IgD-negative memory B cell (primary cell): ENCODE results near the gene PTPN2. TPM values are rescaled to one million over a fixed set of nuclear protein-coding genes. Genes with fewer than 3 reads are reported as not detected.
"Not testable (repeated sequence)": the region's sequence is repeated elsewhere in the genome, so short reads cannot be mapped to it uniquely, and the experiment has no call there.

Source experiments
- H3K27ac Mint-ChIP-seq, 3 donors: one replicate each; pipeline ENCODE4 v1.8.0; 2020 to 2022; ENCODE audit warnings: mild to moderate bottlenecking in 3 of 3, mixed read lengths in 3 of 3, moderate library complexity in 1 of 3
- H3K27me3 Mint-ChIP-seq: one replicate; pipeline ENCODE4 v1.8.0; 2021; ENCODE audit warnings: mixed read lengths
- H3K36me3 Mint-ChIP-seq: one replicate; pipeline ENCODE4 v1.8.0; 2020; ENCODE audit warnings: mild to moderate bottlenecking, mixed read lengths
- H3K4me1 Mint-ChIP-seq, 3 donors: one replicate each; pipeline ENCODE4 v1.8.0; 2020 to 2022; ENCODE audit warnings: mixed read lengths in 3 of 3, mild to moderate bottlenecking in 1 of 3
- H3K4me3 Mint-ChIP-seq, 4 donors: one replicate each; pipeline ENCODE4 v1.8.0; 2020 to 2022; ENCODE audit warnings: mild to moderate bottlenecking in 4 of 4, mixed read lengths in 4 of 4, moderate library complexity in 3 of 4
- H3K9me3 Mint-ChIP-seq, 3 donors: one replicate each; pipeline ENCODE4 v1.8.0; 2020 to 2021; ENCODE audit warnings: mixed read lengths in 3 of 3, mild to moderate bottlenecking in 1 of 3
- polyA plus RNA-seq: library from polyadenylated mRNA; unstranded; fragments of 300-500 nt; fragmentation: Illumina TruSeq; gene quantifications from one replicate; pipeline ENCODE4 v1.2.3, GENCODE V29; 2021

PTPN2 gene
- polyA plus RNA-seq, 1 donor from 2014 or later, result 97.8 TPM

GRCh38 chr18:12880541-12880910 lies 3.5 kb downstream of the PTPN2 start:
- H3K4me1 Mint-ChIP-seq, result peaks cover 65 to 71% (median 67%) of the 10 kb centered on the region in 3 donors
- H3K27me3 Mint-ChIP-seq, result no peaks in the 10 kb centered on the region
- H3K36me3 Mint-ChIP-seq, result no peaks in the 10 kb centered on the region
- peak overlapping the region; percentile 92 to 99 (median 95) for H3K27ac Mint-ChIP-seq
- peak overlapping the region; percentile 67 to 97 (median 89) for H3K4me3 Mint-ChIP-seq
- no peaks in the 10 kb centered on the region for H3K9me3 Mint-ChIP-seq

- Mint-ChIP-seq H3K4me1 (peaks cover 61 to 68% (median 63%) of the 10 kb centered on the region in 3 donors), H3K9me3 (no peaks in the 10 kb centered on the region), H3K36me3 (no peaks in the 10 kb centered on the region), H3K4me3 (peak overlapping the region; percentile 67 to 97 (median 89)), H3K27ac (peak overlapping the region; percentile 92 to 99 (median 95)), H3K27me3 (no peaks in the 10 kb centered on the region)
These were observed 4.0 kb downstream of the PTPN2 start for GRCh38 chr18:12879840-12880540.

DNA sequence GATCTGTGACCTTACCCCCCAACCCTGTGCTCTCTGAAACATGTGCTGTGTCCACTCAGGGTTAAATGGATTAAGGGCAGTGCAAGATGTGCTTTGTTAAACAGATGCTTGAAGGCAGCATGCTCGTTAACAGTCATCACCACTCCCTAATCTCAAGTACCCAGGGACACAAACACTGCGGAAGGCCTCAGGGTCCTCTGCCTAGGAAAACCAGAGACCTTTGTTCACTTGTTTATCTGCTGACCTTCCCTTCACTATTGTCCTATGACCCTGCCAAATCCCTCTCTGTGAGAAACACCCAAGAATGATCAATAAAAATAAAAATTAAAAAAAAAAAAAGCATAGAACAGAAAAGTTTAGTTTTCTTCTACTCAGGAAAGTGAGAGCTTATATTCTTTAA lies 9.0 kb downstream of the PTPN2 start:
- H3K27ac Mint-ChIP-seq, H3K4me3 Mint-ChIP-seq, H3K27me3 Mint-ChIP-seq, H3K9me3 Mint-ChIP-seq, H3K36me3 Mint-ChIP-seq: not testable (repeated sequence)
- peaks cover 32 to 39% (median 34%) of the 10 kb centered on the region in 3 donors for H3K4me1 Mint-ChIP-seq

DNA sequence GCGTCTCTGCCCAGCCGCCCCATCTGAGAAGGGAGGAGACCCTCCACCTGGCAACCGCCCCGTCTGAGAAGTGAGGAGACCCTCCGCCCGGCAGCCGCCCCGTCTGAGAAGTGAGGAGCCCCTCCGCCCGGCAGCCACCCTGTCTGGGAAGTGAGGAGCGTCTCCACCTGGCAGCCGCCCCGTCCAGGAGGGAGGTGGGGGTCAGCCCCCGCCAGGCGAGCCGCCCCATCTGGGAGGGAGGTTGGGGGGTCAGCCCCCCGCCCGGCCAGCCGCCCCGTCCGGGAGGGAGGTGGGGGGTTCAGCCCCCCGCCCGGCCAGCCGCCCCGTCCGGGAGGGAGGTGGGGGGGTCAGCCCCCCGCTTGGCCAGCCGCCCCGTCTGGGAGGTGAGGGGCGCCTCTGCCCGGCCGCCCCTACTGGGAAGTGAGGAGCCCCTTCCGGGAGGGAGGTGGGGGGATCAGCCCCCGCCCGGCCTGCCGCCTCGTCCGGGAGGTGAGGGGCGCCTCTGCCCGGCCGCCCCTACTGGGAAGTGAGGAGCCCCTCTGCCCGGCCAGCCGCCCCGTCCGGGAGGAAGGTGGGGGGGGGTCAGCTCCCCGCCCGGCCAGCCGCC lies 10.0 kb downstream of the PTPN2 start:
- peaks cover 23 to 35% (median 25%) of the 10 kb centered on the region in 3 donors for H3K4me1 Mint-ChIP-seq
- not testable (repeated sequence) for H3K27me3 Mint-ChIP-seq, H3K4me3 Mint-ChIP-seq, H3K36me3 Mint-ChIP-seq, H3K9me3 Mint-ChIP-seq, H3K27ac Mint-ChIP-seq

DNA sequence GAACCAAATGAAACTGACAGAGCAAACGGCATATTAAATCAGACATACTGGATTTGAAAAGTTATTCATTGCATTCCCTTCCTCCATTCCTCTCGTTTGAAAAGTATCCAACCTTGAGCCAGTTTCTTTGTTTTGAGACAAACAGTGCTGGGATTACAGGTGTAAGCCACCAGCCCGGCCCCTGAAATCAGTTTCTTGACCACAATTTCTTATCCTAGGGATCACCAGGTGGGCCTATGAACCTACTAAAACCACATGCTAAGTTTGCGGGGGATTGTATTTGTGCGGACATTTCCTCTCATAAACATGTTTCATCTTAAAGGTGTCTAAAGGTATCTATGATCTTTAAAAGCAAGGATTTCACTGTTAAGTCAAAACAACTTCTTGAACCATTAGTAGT lies 11.6 kb downstream of the PTPN2 start:
- H3K4me1 Mint-ChIP-seq, result peaks cover 25 to 36% (median 26%) of the 10 kb centered on the region in 3 donors
- no peaks in the 10 kb centered on the region for H3K9me3 Mint-ChIP-seq
- peaks cover 3% of the 10 kb centered on the region for H3K36me3 Mint-ChIP-seq
- H3K27me3 Mint-ChIP-seq, result no peaks in the 10 kb centered on the region
- H3K27ac Mint-ChIP-seq, result peak overlapping the region in 2 of 3 donors; percentile 50 to 57
- H3K4me3 Mint-ChIP-seq, result no peak overlapping the region

DNA sequence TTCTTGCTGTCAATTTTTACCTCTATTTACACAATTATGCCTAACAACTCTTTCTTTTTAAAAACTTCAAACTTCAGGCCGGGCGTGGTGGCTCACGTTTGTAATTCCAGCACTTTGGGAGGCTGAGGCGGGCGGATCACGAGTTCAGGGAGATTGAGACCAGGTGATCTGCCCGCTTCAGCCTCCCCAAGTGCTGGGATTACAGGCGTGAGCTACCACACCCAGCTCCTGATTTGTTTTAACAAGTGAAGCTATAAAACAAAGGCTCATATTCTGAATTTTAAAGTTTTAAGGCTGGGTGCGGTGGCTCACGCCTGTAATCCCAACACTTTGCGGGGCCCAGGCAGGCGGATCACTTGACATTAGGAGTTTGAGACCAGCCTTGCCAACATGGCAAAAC lies 15.5 kb downstream of the PTPN2 start:
- peaks cover 19 to 29% (median 19%) of the 10 kb centered on the region in 3 donors for H3K4me1 Mint-ChIP-seq
- no peak overlapping the region for H3K4me3 Mint-ChIP-seq
- H3K36me3 Mint-ChIP-seq, result peaks cover 5% of the 10 kb centered on the region
- H3K27me3 Mint-ChIP-seq, result no peaks in the 10 kb centered on the region
- peak overlapping the region in 1 of 3 donors; percentile 7 for H3K27ac Mint-ChIP-seq
- no peaks in the 10 kb centered on the region for H3K9me3 Mint-ChIP-seq

GRCh38 chr18:12867441-12868123 lies 16.5 kb downstream of the PTPN2 start:
- Mint-ChIP-seq H3K4me1 (peaks cover 26 to 37% (median 26%) of the 10 kb centered on the region in 3 donors), H3K27ac (peak overlapping the region; percentile 10 to 43 (median 28)), H3K27me3 (no peaks in the 10 kb centered on the region), H3K4me3 (peak overlapping the region in 1 of 4 donors; percentile 39), H3K36me3 (peaks cover 4% of the 10 kb centered on the region), H3K9me3 (no peaks in the 10 kb centered on the region)

- no peak overlapping the region for H3K4me3 Mint-ChIP-seq
These were observed 20.3 kb downstream of the PTPN2 start for GRCh38 chr18:12863687-12864216.

GRCh38 chr18:12862874-12863482 lies 21.1 kb downstream of the PTPN2 start:
- Mint-ChIP-seq H3K36me3 (peaks cover 10% of the 10 kb centered on the region), H3K27me3 (no peaks in the 10 kb centered on the region), H3K4me1 (peaks cover 45 to 55% (median 49%) of the 10 kb centered on the region in 3 donors), H3K4me3 (peak overlapping the region in 1 of 4 donors; percentile 80), H3K9me3 (no peaks in the 10 kb centered on the region), H3K27ac (no peak overlapping the region)

More at GRCh38 chr18:12863687-12864216, 20.3 kb downstream of the PTPN2 start:
- no peaks in the 10 kb centered on the region for H3K9me3 Mint-ChIP-seq
- H3K27ac Mint-ChIP-seq, result no peak overlapping the region
- H3K27me3 Mint-ChIP-seq, result no peaks in the 10 kb centered on the region
- peaks cover 6% of the 10 kb centered on the region for H3K36me3 Mint-ChIP-seq
- peaks cover 40 to 53% (median 46%) of the 10 kb centered on the region in 3 donors for H3K4me1 Mint-ChIP-seq

GRCh38 chr18:12862467-12862866 lies 21.6 kb downstream of the PTPN2 start:
- no peaks in the 10 kb centered on the region for H3K27me3 Mint-ChIP-seq
- H3K27ac Mint-ChIP-seq, result peak overlapping the region in 1 of 3 donors; percentile 10
- peaks cover 45 to 55% (median 49%) of the 10 kb centered on the region in 3 donors for H3K4me1 Mint-ChIP-seq
- H3K36me3 Mint-ChIP-seq, result peaks cover 10% of the 10 kb centered on the region
- H3K9me3 Mint-ChIP-seq, result no peaks in the 10 kb centered on the region
- H3K4me3 Mint-ChIP-seq, result peak overlapping the region in 2 of 4 donors; percentile 61 to 80

DNA sequence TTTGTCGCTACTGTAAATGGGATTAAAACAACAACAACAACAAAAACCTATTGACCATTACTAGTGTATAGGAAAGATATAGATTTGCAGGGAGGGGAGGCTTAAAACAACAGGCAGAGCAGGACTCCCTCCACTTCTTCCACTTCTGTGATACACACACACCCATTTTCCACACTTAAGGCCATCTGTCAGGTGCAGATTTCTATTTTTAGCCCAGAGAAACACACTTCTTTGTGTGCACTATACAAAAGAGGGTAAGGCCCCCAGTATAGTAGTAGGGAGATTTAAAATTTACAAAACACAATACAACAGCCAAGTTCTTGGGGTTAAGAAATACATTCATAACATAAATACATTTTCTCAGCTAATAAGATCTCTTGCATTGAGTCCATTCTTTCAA lies 22.4 kb downstream of the PTPN2 start:
- Mint-ChIP-seq H3K4me1 (peaks cover 48 to 59% (median 51%) of the 10 kb centered on the region in 3 donors), H3K27ac (peak overlapping the region in 2 of 3 donors; percentile 29 to 50), H3K36me3 (peaks cover 9% of the 10 kb centered on the region), H3K27me3 (no peaks in the 10 kb centered on the region), H3K9me3 (no peaks in the 10 kb centered on the region), H3K4me3 (peak overlapping the region in 2 of 4 donors; percentile 40 to 61)

- H3K27ac Mint-ChIP-seq, result no peak overlapping the region
- H3K27me3 Mint-ChIP-seq, result no peaks in the 10 kb centered on the region
- H3K4me3 Mint-ChIP-seq, result no peak overlapping the region
- H3K36me3 Mint-ChIP-seq, result peaks cover 9% of the 10 kb centered on the region
- peaks cover 48 to 61% (median 51%) of the 10 kb centered on the region in 3 donors for H3K4me1 Mint-ChIP-seq
- H3K9me3 Mint-ChIP-seq, result no peaks in the 10 kb centered on the region
These were observed 23.5 kb downstream of the PTPN2 start for GRCh38 chr18:12860530-12860929.

- H3K27ac Mint-ChIP-seq, result no peak overlapping the region
These were observed 25.0 kb downstream of the PTPN2 start for GRCh38 chr18:12858991-12859390.

GRCh38 chr18:12857991-12858544 lies 26.0 kb downstream of the PTPN2 start:
- peaks cover 14% of the 10 kb centered on the region for H3K36me3 Mint-ChIP-seq
- no peaks in the 10 kb centered on the region for H3K27me3 Mint-ChIP-seq
- peak overlapping the region in 1 of 4 donors; percentile 47 for H3K4me3 Mint-ChIP-seq
- H3K27ac Mint-ChIP-seq, result peak overlapping the region in 1 of 3 donors; percentile 36
- H3K9me3 Mint-ChIP-seq, result no peaks in the 10 kb centered on the region
- H3K4me1 Mint-ChIP-seq, result peaks cover 39 to 59% (median 56%) of the 10 kb centered on the region in 3 donors

More at GRCh38 chr18:12858991-12859390, 25.0 kb downstream of the PTPN2 start:
- Mint-ChIP-seq H3K36me3 (peaks cover 14% of the 10 kb centered on the region), H3K9me3 (no peaks in the 10 kb centered on the region), H3K4me3 (no peak overlapping the region), H3K27me3 (no peaks in the 10 kb centered on the region), H3K4me1 (peaks cover 46 to 63% (median 56%) of the 10 kb centered on the region in 3 donors)
